Ishikawa (cell line): ENCODE results near the gene TMEM178B.

Source experiments
- EGR1 ChIP-seq: IDR thresholded peaks from 2 replicates; pipeline ENCODE4 v1.6.1; 2012
- MAX ChIP-seq: IDR thresholded peaks from 2 replicates; pipeline ENCODE4 v1.6.1; 2012
- NFIC ChIP-seq: IDR thresholded peaks from 2 replicates; pipeline ENCODE4 v1.6.1; 2012
- RAD21 ChIP-seq: IDR thresholded peaks from 2 replicates; pipeline ENCODE4 v1.6.1; 2012; ENCODE audit warnings: low read depth
- TEAD4 ChIP-seq: IDR thresholded peaks from 2 replicates; pipeline ENCODE4 v1.6.1; 2012
- USF1 ChIP-seq: IDR thresholded peaks from 2 replicates; pipeline ENCODE4 v1.6.1; 2012
- YY1 ChIP-seq: IDR thresholded peaks from 2 replicates; pipeline ENCODE4 v1.6.1; 2012; ENCODE audit warnings: low read depth
- TF ChIP-seq, protein P1 (sequence below): IDR thresholded peaks from 2 replicates; pipeline ENCODE4 v1.6.1; 2012; ENCODE audit warnings: low read depth, mild to moderate bottlenecking

GRCh38 chr7:141366091-141366621 lies 292.3 kb downstream of the TMEM178B start:
- no peak for TF ChIP-seq MAX
- TF ChIP-seq NFIC, result no peak
- TF ChIP-seq USF1, result no peak
- TF ChIP-seq YY1, result no peak
- TF ChIP-seq, protein P1, sequence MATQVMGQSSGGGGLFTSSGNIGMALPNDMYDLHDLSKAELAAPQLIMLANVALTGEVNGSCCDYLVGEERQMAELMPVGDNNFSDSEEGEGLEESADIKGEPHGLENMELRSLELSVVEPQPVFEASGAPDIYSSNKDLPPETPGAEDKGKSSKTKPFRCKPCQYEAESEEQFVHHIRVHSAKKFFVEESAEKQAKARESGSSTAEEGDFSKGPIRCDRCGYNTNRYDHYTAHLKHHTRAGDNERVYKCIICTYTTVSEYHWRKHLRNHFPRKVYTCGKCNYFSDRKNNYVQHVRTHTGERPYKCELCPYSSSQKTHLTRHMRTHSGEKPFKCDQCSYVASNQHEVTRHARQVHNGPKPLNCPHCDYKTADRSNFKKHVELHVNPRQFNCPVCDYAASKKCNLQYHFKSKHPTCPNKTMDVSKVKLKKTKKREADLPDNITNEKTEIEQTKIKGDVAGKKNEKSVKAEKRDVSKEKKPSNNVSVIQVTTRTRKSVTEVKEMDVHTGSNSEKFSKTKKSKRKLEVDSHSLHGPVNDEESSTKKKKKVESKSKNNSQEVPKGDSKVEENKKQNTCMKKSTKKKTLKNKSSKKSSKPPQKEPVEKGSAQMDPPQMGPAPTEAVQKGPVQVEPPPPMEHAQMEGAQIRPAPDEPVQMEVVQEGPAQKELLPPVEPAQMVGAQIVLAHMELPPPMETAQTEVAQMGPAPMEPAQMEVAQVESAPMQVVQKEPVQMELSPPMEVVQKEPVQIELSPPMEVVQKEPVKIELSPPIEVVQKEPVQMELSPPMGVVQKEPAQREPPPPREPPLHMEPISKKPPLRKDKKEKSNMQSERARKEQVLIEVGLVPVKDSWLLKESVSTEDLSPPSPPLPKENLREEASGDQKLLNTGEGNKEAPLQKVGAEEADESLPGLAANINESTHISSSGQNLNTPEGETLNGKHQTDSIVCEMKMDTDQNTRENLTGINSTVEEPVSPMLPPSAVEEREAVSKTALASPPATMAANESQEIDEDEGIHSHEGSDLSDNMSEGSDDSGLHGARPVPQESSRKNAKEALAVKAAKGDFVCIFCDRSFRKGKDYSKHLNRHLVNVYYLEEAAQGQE, result no peak
- no peak for TF ChIP-seq TEAD4
- TF ChIP-seq EGR1, result no peak
- TF ChIP-seq RAD21, result no peak
